ENCODE data around the gene GFOD1. TPM values are rescaled to one million over a fixed set of nuclear protein-coding genes. Genes with fewer than 3 reads are reported as not detected.

GFOD1 gene
- total RNA-seq, 1 experiment from 2014 or later: 6.1 TPM

DNA sequence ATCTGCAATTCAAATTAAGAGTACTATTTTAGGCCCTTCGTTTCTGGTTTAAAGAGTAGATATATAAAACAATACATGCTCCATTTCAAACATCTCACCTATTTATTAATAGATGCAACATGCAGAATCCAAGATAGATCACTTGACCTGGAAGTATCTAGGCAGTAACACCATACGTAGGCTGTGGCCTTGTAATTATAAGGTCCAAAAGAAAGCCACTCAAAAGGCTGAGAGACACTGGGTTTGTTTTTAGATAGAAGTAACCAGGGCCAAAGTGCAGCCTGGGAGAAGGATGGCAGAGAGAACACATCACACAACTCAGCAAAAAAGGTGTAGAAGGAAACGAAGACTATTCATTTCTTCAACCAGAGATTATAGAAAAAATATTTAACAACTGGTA is 8.4 kb upstream of the GFOD1 start:
- Histone ChIP-seq H4K91ac (ENCODE audit: insufficient read length, low read depth, low read length) (no peak overlapping the region), H2AFZ (ENCODE audit: low read length) (no peak overlapping the region), H4K20me1 (ENCODE audit: control insufficient read depth, insufficient read depth, insufficient read length) (no peaks in the 10 kb centered on the region), H3K4me1 (ENCODE audit: insufficient read depth, low read length) (peaks cover 10% of the 10 kb centered on the region), H2BK12ac (ENCODE audit: insufficient read length, low read depth, low read length) (no peak overlapping the region), H2BK5ac (ENCODE audit: insufficient read length, low read length) (no peak overlapping the region), H3K79me1 (ENCODE audit: insufficient read depth, low read depth, low read length, poor library complexity, severe bottlenecking) (no peaks in the 10 kb centered on the region), H2BK20ac (ENCODE audit: low read depth, low read length, poor library complexity, severe bottlenecking) (no peak overlapping the region), H3K23ac (ENCODE audit: insufficient read length, low read depth, low read length) (no peak overlapping the region), H3K4me2 (ENCODE audit: insufficient read depth, insufficient read length, low read length) (no peak overlapping the region), H4K8ac (replicated peaks; ENCODE audit: insufficient read length, low read depth, low read length) (no peak overlapping the region), H3K18ac (ENCODE audit: insufficient read length, low read depth, low read length) (no peak overlapping the region), H2AK5ac (ENCODE audit: insufficient read length, low read length) (no peak overlapping the region), H3K23me2 (ENCODE audit: insufficient read length, low read depth, low read length, poor library complexity, severe bottlenecking) (no peaks in the 10 kb centered on the region), H3K4ac (ENCODE audit: low read depth, low read length) (no peak overlapping the region), H2BK15ac (ENCODE audit: low read depth, low read length) (no peak overlapping the region), H3K14ac (ENCODE audit: insufficient read depth, low read length) (no peak overlapping the region), H3K9ac (ENCODE audit: extremely low read depth, insufficient read length, low read length) (no peak overlapping the region), H3K56ac (ENCODE audit: insufficient read length, low read depth, low read length) (no peak overlapping the region), H4K5ac (ENCODE audit: insufficient read length, low read depth, low read length) (no peak overlapping the region), H3T11ph (ENCODE audit: low read length) (no peak overlapping the region), H3K79me2 (ENCODE audit: insufficient read depth, low read length) (no peaks in the 10 kb centered on the region), H2BK120ac (ENCODE audit: low read depth, low read length, poor library complexity, severe bottlenecking) (no peak overlapping the region), H3K27me3 (ENCODE audit: insufficient read depth, low read length) (no peaks in the 10 kb centered on the region), H3K9me3 (ENCODE audit: control insufficient read depth, low read depth, low read length) (no peaks in the 10 kb centered on the region), H3K27ac (ENCODE audit: insufficient read length, low read depth, low read length) (no peak overlapping the region)
- peaks cover 0 to under 1% of the 10 kb centered on the region in 2 experiments; a peak in 2 of 5 replicates for H3K9me3 Mint-ChIP-seq
- H3K4me3 Mint-ChIP-seq: no peak overlapping the region
- DNase-seq: no peak
- WGBS (ENCODE audit: extremely low coverage, insufficient read length, low lambda C conversion rate): no CpG with 5 or more reads among the region's 3 CpGs
- peaks cover 24 to 31% of the 10 kb centered on the region in 2 experiments for H3K4me1 Mint-ChIP-seq
- H3K27me3 Mint-ChIP-seq (ENCODE audit: low read depth): peaks cover 3% of the 10 kb centered on the region
- TF ChIP-seq, protein P1, sequence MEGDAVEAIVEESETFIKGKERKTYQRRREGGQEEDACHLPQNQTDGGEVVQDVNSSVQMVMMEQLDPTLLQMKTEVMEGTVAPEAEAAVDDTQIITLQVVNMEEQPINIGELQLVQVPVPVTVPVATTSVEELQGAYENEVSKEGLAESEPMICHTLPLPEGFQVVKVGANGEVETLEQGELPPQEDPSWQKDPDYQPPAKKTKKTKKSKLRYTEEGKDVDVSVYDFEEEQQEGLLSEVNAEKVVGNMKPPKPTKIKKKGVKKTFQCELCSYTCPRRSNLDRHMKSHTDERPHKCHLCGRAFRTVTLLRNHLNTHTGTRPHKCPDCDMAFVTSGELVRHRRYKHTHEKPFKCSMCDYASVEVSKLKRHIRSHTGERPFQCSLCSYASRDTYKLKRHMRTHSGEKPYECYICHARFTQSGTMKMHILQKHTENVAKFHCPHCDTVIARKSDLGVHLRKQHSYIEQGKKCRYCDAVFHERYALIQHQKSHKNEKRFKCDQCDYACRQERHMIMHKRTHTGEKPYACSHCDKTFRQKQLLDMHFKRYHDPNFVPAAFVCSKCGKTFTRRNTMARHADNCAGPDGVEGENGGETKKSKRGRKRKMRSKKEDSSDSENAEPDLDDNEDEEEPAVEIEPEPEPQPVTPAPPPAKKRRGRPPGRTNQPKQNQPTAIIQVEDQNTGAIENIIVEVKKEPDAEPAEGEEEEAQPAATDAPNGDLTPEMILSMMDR (conservative IDR thresholded peaks at IDR 0.05): no peak
- no peak overlapping the region; a peak in 2 of 7 replicates for H3K27ac Mint-ChIP-seq
- no peaks in the 10 kb centered on the region; a peak in 2 of 7 replicates for H3K36me3 Mint-ChIP-seq (ENCODE audit: insufficient read depth in 1 of 3, low read depth in 3 of 3)
